Measurements from ENCODE around the gene PRR29.

PRR29 gene

DNA sequence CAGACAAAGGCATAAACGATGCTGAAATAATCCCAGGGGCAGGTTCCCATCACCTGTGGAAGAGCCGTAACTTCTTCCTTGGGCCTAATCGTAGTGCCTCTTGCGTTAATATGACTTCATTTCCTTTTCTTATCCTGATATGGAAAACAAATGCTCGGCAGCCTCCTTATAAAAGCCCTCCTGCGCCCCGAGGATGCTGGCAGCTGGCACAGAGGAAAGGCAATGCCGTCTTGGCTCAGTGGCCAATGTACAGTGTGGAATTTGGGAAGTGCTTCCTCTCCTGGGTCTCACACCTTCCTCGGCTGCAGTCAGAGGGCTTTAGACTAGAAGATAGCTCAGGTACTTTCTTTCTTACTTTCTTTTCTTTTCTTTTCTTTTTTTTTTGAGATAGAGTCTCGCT lies 28.9 kb upstream of the PRR29 start:
- H3F3A ChIP-seq (ENCODE audit: insufficient read depth, low read length), result no peaks in the 10 kb centered on the region
- no peaks in the 10 kb centered on the region; the same call in 1 of the 2 replicates for H3K27me3 ChIP-seq (replicated peaks; ENCODE audit: insufficient read depth, low read length)
- H3K36me3 ChIP-seq (replicated peaks; ENCODE audit: insufficient read depth, low read length), result no peaks in the 10 kb centered on the region
- H3K9ac ChIP-seq (ENCODE audit: low read length), result no peak overlapping the region
- H2AFZ ChIP-seq (ENCODE audit: low read length), result no peak overlapping the region
- no peaks in the 10 kb centered on the region for H3K79me2 ChIP-seq (ENCODE audit: low read length)
- no peaks in the 10 kb centered on the region for H4K20me1 ChIP-seq (ENCODE audit: insufficient read depth, low read length)
- no peak overlapping the region for H3K27ac ChIP-seq (ENCODE audit: low read length)
- no peak for TF ChIP-seq EZH2 (optimal IDR thresholded peaks at IDR 0.05; ENCODE audit: low read depth, low read length)
- no peak for TF ChIP-seq EZH2phosphoT487 (IDR thresholded peaks at IDR 0.05; ENCODE audit: low read length)
- TF ChIP-seq, protein P1, sequence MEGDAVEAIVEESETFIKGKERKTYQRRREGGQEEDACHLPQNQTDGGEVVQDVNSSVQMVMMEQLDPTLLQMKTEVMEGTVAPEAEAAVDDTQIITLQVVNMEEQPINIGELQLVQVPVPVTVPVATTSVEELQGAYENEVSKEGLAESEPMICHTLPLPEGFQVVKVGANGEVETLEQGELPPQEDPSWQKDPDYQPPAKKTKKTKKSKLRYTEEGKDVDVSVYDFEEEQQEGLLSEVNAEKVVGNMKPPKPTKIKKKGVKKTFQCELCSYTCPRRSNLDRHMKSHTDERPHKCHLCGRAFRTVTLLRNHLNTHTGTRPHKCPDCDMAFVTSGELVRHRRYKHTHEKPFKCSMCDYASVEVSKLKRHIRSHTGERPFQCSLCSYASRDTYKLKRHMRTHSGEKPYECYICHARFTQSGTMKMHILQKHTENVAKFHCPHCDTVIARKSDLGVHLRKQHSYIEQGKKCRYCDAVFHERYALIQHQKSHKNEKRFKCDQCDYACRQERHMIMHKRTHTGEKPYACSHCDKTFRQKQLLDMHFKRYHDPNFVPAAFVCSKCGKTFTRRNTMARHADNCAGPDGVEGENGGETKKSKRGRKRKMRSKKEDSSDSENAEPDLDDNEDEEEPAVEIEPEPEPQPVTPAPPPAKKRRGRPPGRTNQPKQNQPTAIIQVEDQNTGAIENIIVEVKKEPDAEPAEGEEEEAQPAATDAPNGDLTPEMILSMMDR (IDR thresholded peaks at IDR 0.05; ENCODE audit: low read length), result no peak
- no peaks in the 10 kb centered on the region for H3K4me1 ChIP-seq (ENCODE audit: low read length)
- H3K4me2 ChIP-seq (ENCODE audit: low read depth, low read length), result no peak overlapping the region
- DNase-seq, result no peak
- H3K9me3 ChIP-seq (replicated peaks; ENCODE audit: insufficient read depth, low read length), result no peaks in the 10 kb centered on the region
- no peak overlapping the region for H3K4me3 ChIP-seq (ENCODE audit: low read length)
- no peaks in the 10 kb centered on the region for H3K9me2 ChIP-seq (replicated peaks; ENCODE audit: insufficient read depth, low read length)

DNA sequence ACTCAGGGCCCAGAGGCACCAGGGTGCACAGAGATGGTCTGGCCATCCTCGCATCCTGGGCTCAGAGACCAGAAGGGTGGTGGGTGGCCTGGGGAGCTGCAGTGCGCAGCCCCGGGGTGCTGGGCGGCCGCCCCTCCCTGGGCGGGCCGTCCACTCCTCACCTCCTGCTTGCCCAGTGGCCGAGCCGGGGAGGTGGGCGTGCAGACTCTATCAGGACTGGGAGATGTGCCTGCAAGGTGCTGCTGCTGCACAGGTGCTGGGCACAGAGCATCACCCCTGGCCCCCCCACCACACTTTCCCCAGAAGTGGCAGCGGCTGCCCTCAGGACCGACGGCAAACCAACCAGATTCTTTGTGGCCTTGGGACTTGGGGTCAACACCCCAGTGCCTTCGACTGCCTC lies 25.4 kb upstream of the PRR29 start, which contains the start of gene SCN4A:
SCN4A (minus strand) TSS at position 123 of the 400 bp plus-strand sequence; CDS start at position 46, 77 bp downstream.
- no peak for TF ChIP-seq EZH2phosphoT487 (IDR thresholded peaks at IDR 0.05; ENCODE audit: low read length)
- TF ChIP-seq, protein P1 (IDR thresholded peaks at IDR 0.05; ENCODE audit: low read length), result no peak
- TF ChIP-seq EZH2 (optimal IDR thresholded peaks at IDR 0.05; ENCODE audit: low read depth, low read length), result no peak
- Histone ChIP-seq H3K4me1 (ENCODE audit: low read length) (no peaks in the 10 kb centered on the region), H3F3A (ENCODE audit: insufficient read depth, low read length) (no peaks in the 10 kb centered on the region), H3K4me3 (ENCODE audit: low read length) (no peak within 1 kb of the TSS), H4K20me1 (ENCODE audit: insufficient read depth, low read length) (no peaks in the 10 kb centered on the region), H2AFZ (ENCODE audit: low read length) (no peak within 1 kb of the TSS), H3K79me2 (ENCODE audit: low read length) (no peaks in the 10 kb centered on the region), H3K9me3 (replicated peaks; ENCODE audit: insufficient read depth, low read length) (no peaks in the 10 kb centered on the region), H3K9ac (ENCODE audit: low read length) (no peak within 1 kb of the TSS), H3K27me3 (replicated peaks; ENCODE audit: insufficient read depth, low read length) (peaks cover 5% of the 10 kb centered on the region), H3K4me2 (ENCODE audit: low read depth, low read length) (no peak within 1 kb of the TSS), H3K36me3 (replicated peaks; ENCODE audit: insufficient read depth, low read length) (no peaks in the 10 kb centered on the region), H3K9me2 (replicated peaks; ENCODE audit: insufficient read depth, low read length) (no peaks in the 10 kb centered on the region), H3K27ac (ENCODE audit: low read length) (no peak within 1 kb of the TSS)
- DNase-seq, result no peak

DNA sequence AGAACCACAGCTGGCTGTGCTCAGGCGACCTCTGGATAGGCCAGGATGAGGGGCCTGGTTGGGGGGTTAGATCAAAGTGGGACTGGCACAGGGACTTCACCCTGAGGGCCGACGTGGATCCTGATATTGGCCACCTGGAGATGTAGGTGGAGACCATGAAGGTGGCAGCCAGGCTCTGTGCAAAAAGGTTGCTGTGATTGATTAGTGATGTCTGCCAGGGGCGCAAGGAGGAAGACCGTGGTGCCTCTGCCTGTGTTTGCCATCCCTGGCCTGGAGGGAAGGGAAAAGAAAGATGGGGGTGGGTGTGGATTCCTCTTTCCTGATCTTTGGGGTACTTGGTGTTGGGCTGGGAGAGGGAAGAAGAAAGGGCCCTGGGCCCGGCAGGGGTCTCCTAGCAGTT lies 24.9 kb upstream of the PRR29 start:
- peaks cover 5% of the 10 kb centered on the region for H3K27me3 ChIP-seq (replicated peaks; ENCODE audit: insufficient read depth, low read length)
- no peak overlapping the region for H3K4me3 ChIP-seq (ENCODE audit: low read length)
- H4K20me1 ChIP-seq (ENCODE audit: insufficient read depth, low read length), result no peaks in the 10 kb centered on the region
- H2AFZ ChIP-seq (ENCODE audit: low read length), result no peak overlapping the region
- no peak overlapping the region for H3K4me2 ChIP-seq (ENCODE audit: low read depth, low read length)
- no peaks in the 10 kb centered on the region for H3K79me2 ChIP-seq (ENCODE audit: low read length)
- DNase-seq, result no peak
- H3K36me3 ChIP-seq (replicated peaks; ENCODE audit: insufficient read depth, low read length), result no peaks in the 10 kb centered on the region
- no peaks in the 10 kb centered on the region for H3K9me3 ChIP-seq (replicated peaks; ENCODE audit: insufficient read depth, low read length)
- H3K9me2 ChIP-seq (replicated peaks; ENCODE audit: insufficient read depth, low read length), result no peaks in the 10 kb centered on the region
- TF ChIP-seq, protein P1 (IDR thresholded peaks at IDR 0.05; ENCODE audit: low read length), result no peak
- TF ChIP-seq EZH2phosphoT487 (IDR thresholded peaks at IDR 0.05; ENCODE audit: low read length), result no peak
- no peak for TF ChIP-seq EZH2 (optimal IDR thresholded peaks at IDR 0.05; ENCODE audit: low read depth, low read length)
- no peak overlapping the region for H3K9ac ChIP-seq (ENCODE audit: low read length)
- H3K27ac ChIP-seq (ENCODE audit: low read length), result no peak overlapping the region
- H3F3A ChIP-seq (ENCODE audit: insufficient read depth, low read length), result no peaks in the 10 kb centered on the region
- H3K4me1 ChIP-seq (ENCODE audit: low read length), result no peaks in the 10 kb centered on the region

All from MM.1S (cell line).